GM10266 (cell line): ENCODE data around the gene NUP62.
A peak's percentile ranks its signal among the peaks of the same experiment; 100 is the strongest.

ENCODE experiments used
- DNase-seq: peaks from one replicate; pipeline ENCODE4 v3.0.0; 2012; ENCODE audit errors: extremely low spot score
- CTCF ChIP-seq: IDR thresholded peaks from 2 replicates; pipeline ENCODE4 v1.5.1; 2012; ENCODE audit warnings: mild to moderate bottlenecking, low read depth; ENCODE audit not compliant: control insufficient read depth, insufficient read depth; ENCODE audit errors: missing control alignments

NUP62 gene

GRCh38 chr19:49866933-49867782, 62.1 kb downstream of the NUP62 start, which contains the start of gene PNKP:
Gene PNKP, minus strand, starts transcription at chr19:49867576. Its CDS starts 372 bp downstream, at chr19:49867204.
- TF ChIP-seq CTCF: no peak
- peak; percentile 96 for DNase-seq

- DNase-seq: no peak
- no peak for TF ChIP-seq CTCF
Measured at GRCh38 chr19:49864890-49865289, 64.4 kb downstream of the NUP62 start.

DNA sequence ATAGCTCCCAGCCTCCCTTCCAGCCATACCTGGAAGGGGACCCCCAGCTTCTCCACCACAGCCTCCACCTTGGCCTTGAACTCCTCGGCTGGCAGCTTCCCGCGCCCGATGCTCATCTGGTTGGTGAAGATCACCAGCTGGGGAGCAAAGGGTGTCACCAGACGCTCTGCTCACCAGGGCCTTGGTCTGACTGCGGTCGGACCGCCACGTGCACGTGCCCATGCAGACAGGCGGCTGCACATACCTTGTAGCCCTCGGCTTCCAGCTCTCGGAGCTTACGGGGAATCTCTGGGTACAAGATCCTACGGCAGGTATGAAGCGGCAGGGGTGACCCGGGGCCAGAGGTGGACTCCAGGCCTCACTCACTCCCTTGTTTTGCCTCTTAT, 65.4 kb downstream of the NUP62 start:
- DNase-seq: no peak
- TF ChIP-seq CTCF: no peak

- DNase-seq: no peak
- TF ChIP-seq CTCF: no peak
Measured at GRCh38 chr19:49863254-49863934, 65.9 kb downstream of the NUP62 start.

- TF ChIP-seq CTCF: peak; percentile 14
- no peak for DNase-seq
Measured at GRCh38 chr19:49862391-49863253, 66.7 kb downstream of the NUP62 start.

DNA sequence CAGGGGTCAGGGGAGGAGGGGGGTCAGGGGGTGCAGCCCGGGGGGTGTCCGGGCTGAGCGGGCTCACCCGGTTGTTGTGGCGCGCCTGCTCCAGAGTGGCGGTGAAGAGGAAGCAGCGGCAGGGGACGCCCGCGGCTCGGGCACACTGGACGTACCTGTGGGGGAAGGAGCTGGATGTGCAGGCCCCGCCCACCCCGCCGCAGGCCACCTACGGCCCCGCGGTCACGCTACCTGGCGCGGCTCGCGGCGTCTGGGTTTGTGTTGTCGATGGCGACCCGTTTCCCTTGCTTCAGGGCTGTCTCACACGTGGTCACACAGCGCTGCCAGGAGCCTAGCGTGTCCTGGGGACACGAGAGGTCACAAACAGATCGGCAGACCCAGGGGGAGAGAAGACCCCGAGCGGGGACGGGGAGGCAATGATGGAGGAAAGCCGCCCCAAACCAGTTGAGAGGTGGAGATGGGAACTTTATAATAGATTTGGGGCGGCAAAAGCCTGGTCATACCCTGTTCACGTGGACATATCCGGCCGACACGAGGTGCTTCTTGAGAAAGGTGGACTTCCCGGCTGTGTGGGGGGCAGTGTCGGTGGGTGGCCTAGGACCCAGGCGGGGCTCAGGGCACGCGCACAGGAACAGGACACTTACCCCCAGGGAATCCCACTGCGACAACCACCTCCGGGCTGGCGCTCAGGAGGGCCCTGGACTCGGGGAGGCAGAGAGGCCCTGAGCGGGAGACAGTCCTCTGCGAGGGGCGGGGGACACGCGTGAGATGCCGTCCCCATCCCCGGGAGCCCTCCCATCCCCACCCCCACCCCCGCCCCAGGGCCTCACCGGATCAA, 67.5 kb downstream of the NUP62 start:
- no peak for DNase-seq
- no peak for TF ChIP-seq CTCF
